Kidney epithelial cell (primary cell): ENCODE data around the gene CD4. TPM values are rescaled to one million over a fixed set of nuclear protein-coding genes. Genes with fewer than 3 reads are reported as not detected.

Experiments
- DNase-seq: peaks from one replicate; pipeline ENCODE4 v3.0.0-alpha.2; 2010; ENCODE audit warnings: low read depth
- H3K27me3 ChIP-seq: 2 replicates; pipeline ENCODE4 v1.6.0; 2011; ENCODE audit warnings: low read length; ENCODE audit not compliant: control insufficient read depth, insufficient read depth
- H3K36me3 ChIP-seq: 2 replicates; pipeline ENCODE4 v1.5.1; 2011; ENCODE audit warnings: low read length; ENCODE audit not compliant: control insufficient read depth, insufficient read depth
- H3K4me3 ChIP-seq: 2 replicates; pipeline ENCODE4 v1.5.1; 2011; ENCODE audit warnings: low read depth, mild to moderate bottlenecking, control low read depth, low read length
- CTCF ChIP-seq: IDR thresholded peaks from 2 replicates; pipeline ENCODE4 v1.5.1; 2011; ENCODE audit warnings: mild to moderate bottlenecking, moderate library complexity, low read length, control low read depth, inconsistent platforms; ENCODE audit not compliant: insufficient read depth, poor library complexity, severe bottlenecking
- total RNA-seq: library from RNA; depleted of rRNA; stranded (reverse); fragments of >200 nt; gene quantifications from 2 replicates; pipeline ENCODE4 v1.2.3, GENCODE V29; 2015

The CD4 gene
- total RNA-seq, 1 donor from 2014 or later = 0.08 TPM

DNA sequence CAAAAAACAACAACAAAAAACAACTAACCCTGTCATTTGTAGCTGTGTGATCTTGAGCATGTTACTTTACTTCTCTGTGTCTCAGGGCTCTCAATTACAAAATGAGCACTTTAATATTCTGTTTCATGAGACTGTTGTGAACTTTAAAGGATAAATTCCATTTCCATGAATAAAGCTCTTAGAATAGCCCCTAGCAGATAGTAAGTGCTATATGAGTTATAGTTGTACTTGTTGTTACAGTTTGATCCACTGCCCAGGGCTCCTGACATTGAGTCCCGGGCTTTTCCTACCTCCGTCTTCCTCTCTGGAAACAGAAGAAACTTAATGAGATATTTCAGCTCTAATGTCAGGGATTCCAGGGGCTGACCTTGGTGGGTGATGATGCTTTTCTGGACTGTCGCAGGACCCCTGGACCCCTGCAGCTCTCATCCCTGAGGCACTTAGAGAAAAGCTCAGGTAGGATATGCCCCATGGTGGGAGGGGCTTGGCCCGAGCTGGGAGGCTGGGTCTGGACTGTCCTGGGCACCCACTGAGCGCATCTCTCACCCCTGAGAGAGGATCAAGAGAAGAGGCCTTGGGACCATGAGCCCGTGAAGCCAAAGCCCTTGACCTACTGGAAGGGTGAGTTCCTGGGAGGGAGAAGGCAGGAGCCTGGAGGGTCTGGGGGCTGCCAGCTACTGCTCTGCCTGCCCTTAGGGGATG, 44.0 kb downstream of the CD4 start:
- Histone ChIP-seq H3K27me3 (no peaks in the 10 kb centered on the region), H3K4me3 (no peak overlapping the region), H3K36me3 (peaks cover 2% of the 10 kb centered on the region)
- DNase-seq = no peak
- TF ChIP-seq CTCF = no peak

DNA sequence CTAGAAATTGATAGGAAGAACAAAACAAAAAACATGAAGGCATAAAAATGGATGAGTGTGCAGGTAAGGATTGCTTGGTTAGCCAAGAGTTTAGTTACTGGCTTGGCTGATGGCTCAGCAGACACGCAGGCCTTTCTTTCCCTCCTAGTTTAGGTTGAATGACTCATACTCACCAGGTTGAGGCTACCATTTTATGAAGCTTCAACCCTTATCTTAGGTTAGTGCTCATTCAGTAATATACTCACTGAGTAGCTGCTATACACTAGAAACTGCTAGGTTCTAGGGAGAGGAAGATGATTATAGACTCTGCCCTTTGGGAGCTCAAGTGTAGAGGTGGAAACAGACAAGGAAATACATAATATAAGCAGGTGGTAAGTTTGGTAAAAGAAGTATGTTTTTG, 44.9 kb downstream of the CD4 start:
- Histone ChIP-seq H3K36me3 (peaks cover 4% of the 10 kb centered on the region), H3K27me3 (no peaks in the 10 kb centered on the region), H3K4me3 (no peak overlapping the region)
- no peak for TF ChIP-seq CTCF
- no peak for DNase-seq

- Histone ChIP-seq H3K27me3 (no peaks in the 10 kb centered on the region), H3K4me3 (no peak overlapping the region), H3K36me3 (peaks cover 4% of the 10 kb centered on the region)
- no peak for DNase-seq
- TF ChIP-seq CTCF = no peak
Measured at GRCh38 chr12:6834873-6835272, 45.5 kb downstream of the CD4 start.

DNA sequence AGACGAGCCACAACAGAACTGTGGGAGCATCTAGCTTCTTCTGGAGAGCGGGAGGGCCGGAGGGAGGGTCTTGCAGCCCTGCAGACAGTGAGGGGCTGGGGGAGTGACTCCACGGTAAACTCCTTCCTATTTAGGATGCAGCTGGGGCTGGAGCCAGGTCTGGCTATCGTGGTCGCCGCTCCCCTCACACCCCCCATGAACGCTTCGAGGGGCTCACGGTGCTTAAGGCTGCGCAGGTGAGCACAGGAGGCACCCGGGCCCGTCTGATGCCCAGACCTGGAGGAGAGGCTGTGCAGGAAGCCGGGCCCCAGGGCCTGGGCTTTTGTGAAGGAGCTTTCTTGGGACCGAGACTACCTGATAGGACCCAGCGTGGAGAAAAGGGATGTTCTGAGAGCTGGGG, 47.5 kb downstream of the CD4 start:
- Histone ChIP-seq H3K4me3 (no peak overlapping the region), H3K27me3 (no peaks in the 10 kb centered on the region), H3K36me3 (peaks cover 2% of the 10 kb centered on the region)
- DNase-seq = no peak
- TF ChIP-seq CTCF = no peak

GRCh38 chr12:6837370-6838060, 48.2 kb downstream of the CD4 start:
- no peak for TF ChIP-seq CTCF
- Histone ChIP-seq H3K27me3 (no peaks in the 10 kb centered on the region), H3K36me3 (peaks cover 2% of the 10 kb centered on the region), H3K4me3 (no peak overlapping the region)
- DNase-seq = no peak
